OCI-LY1 (cell line): Measurements from ENCODE around the gene MRPL45.

Source experiments
- H2AFZ ChIP-seq: fragments of 200-600 bp; sonication (generic), shearing (Covaris generic); 2 replicates; pipeline ENCODE4 v1.6.0; 2014; ENCODE audit warnings: antibody characterized with exemption, mild to moderate bottlenecking, low read length
- H3F3A ChIP-seq: fragments of 200-600 bp; sonication (generic), shearing (Covaris generic); 2 replicates; pipeline ENCODE4 v1.6.0; 2014; ENCODE audit warnings: mild to moderate bottlenecking, antibody characterized with exemption, low read length, moderate library complexity; ENCODE audit not compliant: insufficient read depth
- H3K27ac ChIP-seq: fragments of 200-600 bp; sonication (generic); 2 replicates; pipeline ENCODE4 v1.5.1; 2014; ENCODE audit warnings: low read length, mixed run types, mild to moderate bottlenecking, low read depth; ENCODE audit not compliant: poor library complexity, severe bottlenecking
- H3K27me3 ChIP-seq: fragments of 200-600 bp; sonication (generic); 2 replicates; pipeline ENCODE4 v1.6.0; 2014; ENCODE audit warnings: antibody characterized with exemption, mild to moderate bottlenecking, low read length, moderate library complexity; ENCODE audit not compliant: insufficient read depth
- H3K36me3 ChIP-seq: fragments of 200-600 bp; sonication (generic); 2 replicates; pipeline ENCODE4 v1.6.1; 2014; ENCODE audit warnings: mild to moderate bottlenecking, antibody characterized with exemption, low read length, moderate library complexity, mixed read lengths; ENCODE audit not compliant: insufficient read depth
- H3K4me1 ChIP-seq: fragments of 200-600 bp; sonication (generic); 2 replicates; pipeline ENCODE4 v1.5.1; 2014; ENCODE audit warnings: mild to moderate bottlenecking, low read length, moderate library complexity; ENCODE audit not compliant: insufficient read depth, severe bottlenecking
- H3K4me2 ChIP-seq: fragments of 200-600 bp; sonication (generic), shearing (Covaris generic); 2 replicates; pipeline ENCODE4 v1.6.1; 2014; ENCODE audit warnings: low read length
- H3K4me3 ChIP-seq: fragments of 200-600 bp; sonication (generic); 2 replicates; pipeline ENCODE4 v1.5.1; 2014; ENCODE audit warnings: low read length, low read depth, mild to moderate bottlenecking, mixed read lengths; ENCODE audit not compliant: poor library complexity, severe bottlenecking
- H3K79me2 ChIP-seq: fragments of 200-600 bp; shearing (Covaris generic); 2 replicates; pipeline ENCODE4 v1.6.1; 2016; ENCODE audit warnings: mixed run types, low read length, mixed read lengths; ENCODE audit not compliant: insufficient read depth
- H3K9ac ChIP-seq: fragments of 200-600 bp; sonication (generic), shearing (Covaris generic); 2 replicates; pipeline ENCODE4 v1.6.1; 2014; ENCODE audit warnings: mild to moderate bottlenecking, low read length, mixed read lengths
- H3K9me2 ChIP-seq: fragments of 200-600 bp; sonication (generic), shearing (Covaris generic); 2 replicates; pipeline ENCODE4 v1.6.1; 2014; ENCODE audit warnings: low read depth, mild to moderate bottlenecking, low read length, mixed read lengths
- H3K9me3 ChIP-seq: fragments of 200-600 bp; shearing (Covaris generic); 2 replicates; pipeline ENCODE4 v1.6.1; 2014; ENCODE audit warnings: low read length, mixed read lengths
- H4K20me1 ChIP-seq: fragments of 200-600 bp; sonication (generic), shearing (Covaris generic); 2 replicates; pipeline ENCODE4 v1.6.0; 2016; ENCODE audit warnings: mild to moderate bottlenecking, low read length; ENCODE audit not compliant: insufficient read depth
- EZH2 ChIP-seq: fragments of 200-600 bp; sonication (generic), shearing (Covaris generic); IDR thresholded peaks from 2 replicates; pipeline ENCODE4 v1.8.0; 2017; ENCODE audit warnings: borderline replicate concordance, mixed run types, mild to moderate bottlenecking, antibody characterized with exemption, low read length, moderate library complexity, mixed read lengths
- TF ChIP-seq, protein P1 (sequence below): fragments of 200-600 bp; sonication (generic), shearing (Covaris generic); IDR thresholded peaks from 2 replicates; pipeline ENCODE4 v1.5.1; 2017; ENCODE audit warnings: mild to moderate bottlenecking, antibody characterized with exemption, low read length, moderate library complexity, mixed read lengths

Gene MRPL45

DNA sequence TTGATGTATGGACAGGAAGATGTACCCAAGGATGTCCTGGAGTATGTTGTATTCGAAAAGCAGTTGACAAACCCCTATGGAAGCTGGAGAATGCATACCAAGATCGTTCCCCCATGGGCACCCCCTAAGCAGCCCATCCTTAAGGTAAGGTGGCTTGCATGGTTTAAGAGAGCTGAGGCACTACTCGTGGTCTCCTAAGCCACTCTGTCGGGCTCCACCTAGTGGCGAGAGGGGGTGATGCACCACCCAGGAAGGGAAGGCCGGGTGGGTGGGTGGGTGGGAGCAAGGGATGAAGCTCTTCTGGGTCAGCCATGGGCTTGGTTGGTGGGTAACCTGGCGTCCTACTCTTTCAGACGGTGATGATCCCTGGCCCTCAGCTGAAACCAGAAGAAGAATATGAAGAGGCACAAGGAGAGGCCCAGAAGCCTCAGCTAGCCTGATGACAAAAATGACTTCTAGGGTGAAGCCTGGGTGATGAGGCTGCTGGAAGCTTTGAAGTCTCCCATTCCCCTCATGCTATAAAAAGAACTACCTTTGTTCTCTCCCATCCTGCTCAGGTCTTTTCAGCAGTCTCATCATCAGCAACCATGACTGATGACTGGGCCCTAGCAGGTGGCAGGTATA is 25.3 kb downstream of the MRPL45 start:
- Histone ChIP-seq H3K27me3 (no peaks in the 10 kb centered on the region), H3K9me3 (no peaks in the 10 kb centered on the region), H3K9me2 (no peaks in the 10 kb centered on the region), H3K4me2 (no peak overlapping the region), H3K4me1 (peaks cover 11% of the 10 kb centered on the region), H3F3A (no peaks in the 10 kb centered on the region), H3K36me3 (peaks cover 36% of the 10 kb centered on the region), H3K4me3 (no peak overlapping the region), H3K9ac (no peak overlapping the region), H4K20me1 (no peaks in the 10 kb centered on the region), H3K79me2 (no peaks in the 10 kb centered on the region), H2AFZ (no peak overlapping the region), H3K27ac (no peak overlapping the region)
- TF ChIP-seq, protein P1, sequence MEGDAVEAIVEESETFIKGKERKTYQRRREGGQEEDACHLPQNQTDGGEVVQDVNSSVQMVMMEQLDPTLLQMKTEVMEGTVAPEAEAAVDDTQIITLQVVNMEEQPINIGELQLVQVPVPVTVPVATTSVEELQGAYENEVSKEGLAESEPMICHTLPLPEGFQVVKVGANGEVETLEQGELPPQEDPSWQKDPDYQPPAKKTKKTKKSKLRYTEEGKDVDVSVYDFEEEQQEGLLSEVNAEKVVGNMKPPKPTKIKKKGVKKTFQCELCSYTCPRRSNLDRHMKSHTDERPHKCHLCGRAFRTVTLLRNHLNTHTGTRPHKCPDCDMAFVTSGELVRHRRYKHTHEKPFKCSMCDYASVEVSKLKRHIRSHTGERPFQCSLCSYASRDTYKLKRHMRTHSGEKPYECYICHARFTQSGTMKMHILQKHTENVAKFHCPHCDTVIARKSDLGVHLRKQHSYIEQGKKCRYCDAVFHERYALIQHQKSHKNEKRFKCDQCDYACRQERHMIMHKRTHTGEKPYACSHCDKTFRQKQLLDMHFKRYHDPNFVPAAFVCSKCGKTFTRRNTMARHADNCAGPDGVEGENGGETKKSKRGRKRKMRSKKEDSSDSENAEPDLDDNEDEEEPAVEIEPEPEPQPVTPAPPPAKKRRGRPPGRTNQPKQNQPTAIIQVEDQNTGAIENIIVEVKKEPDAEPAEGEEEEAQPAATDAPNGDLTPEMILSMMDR = peak; percentile 42
- TF ChIP-seq EZH2 = no peak

DNA sequence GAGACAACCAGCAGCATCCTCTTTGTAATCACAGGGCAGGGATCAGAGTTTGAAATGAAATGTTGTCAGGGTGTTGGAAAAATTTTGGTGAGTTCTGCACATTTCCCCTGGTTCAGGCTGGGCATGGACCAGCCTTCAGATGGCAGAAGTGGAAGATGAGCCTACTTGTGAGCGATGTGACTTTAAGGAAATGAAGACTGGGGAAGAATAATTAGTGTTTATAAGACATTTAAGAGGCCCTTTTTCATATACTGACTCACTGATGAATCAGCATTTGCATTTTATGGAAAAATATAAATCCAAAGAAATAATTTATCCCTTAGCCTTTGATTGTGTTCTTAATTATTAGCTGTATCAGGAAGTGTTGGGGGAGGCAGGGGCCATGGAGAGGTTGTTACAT is 25.9 kb downstream of the MRPL45 start:
- Histone ChIP-seq H3K27ac (no peak overlapping the region), H3K9ac (no peak overlapping the region)

DNA sequence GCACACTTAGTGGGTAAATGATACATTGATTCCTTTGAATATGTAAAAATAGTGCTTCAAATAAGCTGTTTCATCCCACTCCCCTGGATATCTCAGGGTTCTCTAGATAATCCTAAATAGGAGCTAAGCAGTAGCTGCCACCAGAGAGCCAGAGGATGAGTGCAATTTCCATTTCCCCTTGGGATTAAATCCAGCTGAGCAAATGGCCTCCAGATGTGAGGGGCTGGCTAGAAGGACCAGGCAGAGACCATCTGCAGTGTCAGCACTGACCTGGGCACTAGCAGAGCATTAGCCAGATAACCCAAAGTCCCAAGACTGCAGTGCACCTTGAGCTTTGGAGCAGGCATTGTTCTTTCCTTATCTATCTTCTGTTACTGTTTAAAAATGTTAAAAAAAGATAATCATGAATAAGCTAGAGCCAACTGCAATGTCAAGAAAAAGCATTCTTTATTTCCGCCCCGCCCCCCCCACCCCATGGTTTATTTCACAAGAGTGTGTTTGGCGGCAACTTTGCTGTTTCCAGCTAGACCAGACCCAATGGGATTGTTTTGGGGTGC is 27.3 kb downstream of the MRPL45 start:
- Histone ChIP-seq H3K27me3 (no peaks in the 10 kb centered on the region), H2AFZ (no peak overlapping the region), H3K9me2 (no peaks in the 10 kb centered on the region), H3K4me1 (peaks cover 11% of the 10 kb centered on the region), H3K79me2 (no peaks in the 10 kb centered on the region), H3K9me3 (no peaks in the 10 kb centered on the region), H3K4me2 (no peak overlapping the region), H4K20me1 (no peaks in the 10 kb centered on the region), H3K36me3 (peaks cover 36% of the 10 kb centered on the region), H3K9ac (no peak overlapping the region), H3K4me3 (no peak overlapping the region), H3K27ac (no peak overlapping the region), H3F3A (no peaks in the 10 kb centered on the region)
- TF ChIP-seq EZH2 = no peak
- TF ChIP-seq, protein P1 = no peak

More for the DNA sequence above, 25.9 kb downstream of the MRPL45 start:
- no peak overlapping the region for H2AFZ ChIP-seq
- no peak overlapping the region for H3K4me2 ChIP-seq
- H3K27me3 ChIP-seq = no peaks in the 10 kb centered on the region
- peaks cover 11% of the 10 kb centered on the region for H3K4me1 ChIP-seq
- no peaks in the 10 kb centered on the region for H3K9me3 ChIP-seq
- H4K20me1 ChIP-seq = no peaks in the 10 kb centered on the region
- H3K4me3 ChIP-seq = no peak overlapping the region
- no peaks in the 10 kb centered on the region for H3F3A ChIP-seq
- no peak for TF ChIP-seq EZH2
- TF ChIP-seq, protein P1 = no peak
- no peaks in the 10 kb centered on the region for H3K79me2 ChIP-seq
- H3K9me2 ChIP-seq = no peaks in the 10 kb centered on the region
- peaks cover 36% of the 10 kb centered on the region for H3K36me3 ChIP-seq
